Brain pericyte (primary cell): ENCODE data around the gene CAMSAP3.

Experiments
- DNase-seq: peaks from one replicate; pipeline ENCODE4 v3.0.0-alpha.2; 2012; ENCODE audit warnings: low read depth, low spot score

The CAMSAP3 gene, protein sequence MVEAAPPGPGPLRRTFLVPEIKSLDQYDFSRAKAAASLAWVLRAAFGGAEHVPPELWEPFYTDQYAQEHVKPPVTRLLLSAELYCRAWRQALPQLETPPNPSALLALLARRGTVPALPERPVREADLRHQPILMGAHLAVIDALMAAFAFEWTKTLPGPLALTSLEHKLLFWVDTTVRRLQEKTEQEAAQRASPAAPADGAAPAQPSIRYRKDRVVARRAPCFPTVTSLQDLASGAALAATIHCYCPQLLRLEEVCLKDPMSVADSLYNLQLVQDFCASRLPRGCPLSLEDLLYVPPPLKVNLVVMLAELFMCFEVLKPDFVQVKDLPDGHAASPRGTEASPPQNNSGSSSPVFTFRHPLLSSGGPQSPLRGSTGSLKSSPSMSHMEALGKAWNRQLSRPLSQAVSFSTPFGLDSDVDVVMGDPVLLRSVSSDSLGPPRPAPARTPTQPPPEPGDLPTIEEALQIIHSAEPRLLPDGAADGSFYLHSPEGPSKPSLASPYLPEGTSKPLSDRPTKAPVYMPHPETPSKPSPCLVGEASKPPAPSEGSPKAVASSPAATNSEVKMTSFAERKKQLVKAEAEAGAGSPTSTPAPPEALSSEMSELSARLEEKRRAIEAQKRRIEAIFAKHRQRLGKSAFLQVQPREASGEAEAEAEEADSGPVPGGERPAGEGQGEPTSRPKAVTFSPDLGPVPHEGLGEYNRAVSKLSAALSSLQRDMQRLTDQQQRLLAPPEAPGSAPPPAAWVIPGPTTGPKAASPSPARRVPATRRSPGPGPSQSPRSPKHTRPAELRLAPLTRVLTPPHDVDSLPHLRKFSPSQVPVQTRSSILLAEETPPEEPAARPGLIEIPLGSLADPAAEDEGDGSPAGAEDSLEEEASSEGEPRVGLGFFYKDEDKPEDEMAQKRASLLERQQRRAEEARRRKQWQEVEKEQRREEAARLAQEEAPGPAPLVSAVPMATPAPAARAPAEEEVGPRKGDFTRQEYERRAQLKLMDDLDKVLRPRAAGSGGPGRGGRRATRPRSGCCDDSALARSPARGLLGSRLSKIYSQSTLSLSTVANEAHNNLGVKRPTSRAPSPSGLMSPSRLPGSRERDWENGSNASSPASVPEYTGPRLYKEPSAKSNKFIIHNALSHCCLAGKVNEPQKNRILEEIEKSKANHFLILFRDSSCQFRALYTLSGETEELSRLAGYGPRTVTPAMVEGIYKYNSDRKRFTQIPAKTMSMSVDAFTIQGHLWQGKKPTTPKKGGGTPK

DNA sequence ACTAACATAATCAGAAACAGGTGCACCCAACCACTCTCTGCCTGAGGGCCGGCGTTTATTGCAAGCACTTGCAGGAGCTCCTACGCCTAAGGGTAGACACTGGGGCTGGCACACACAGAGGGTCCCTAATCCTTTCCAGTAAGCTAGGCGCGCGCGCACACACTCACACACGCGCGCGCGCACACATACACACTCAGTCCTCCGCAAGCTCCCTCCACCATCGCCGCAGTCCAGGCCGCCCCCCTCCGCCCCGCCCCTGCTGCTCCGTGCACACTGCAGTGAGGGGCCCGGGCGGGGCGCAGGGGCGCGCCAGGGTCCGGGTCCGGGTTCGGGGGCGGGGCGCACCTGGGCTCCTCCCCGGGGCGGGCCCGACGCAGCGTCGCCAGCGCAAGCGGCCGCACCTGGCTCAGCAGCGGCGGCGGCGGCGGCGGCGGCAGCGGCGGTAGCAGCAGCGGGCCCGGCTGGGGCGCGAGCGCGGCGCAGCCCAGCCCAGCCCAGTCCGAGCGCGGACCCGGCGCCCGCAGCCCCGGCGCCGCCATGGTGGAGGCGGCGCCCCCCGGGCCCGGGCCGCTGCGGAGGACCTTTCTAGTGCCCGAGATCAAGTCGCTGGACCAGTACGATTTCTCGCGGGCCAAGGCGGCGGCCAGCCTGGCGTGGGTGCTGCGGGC is at the start of gene CAMSAP3:
CAMSAP3 (plus strand) TSS at position 398 of the 668 bp plus-strand sequence; CDS start at position 538, 140 bp downstream.
- no peak for DNase-seq

DNA sequence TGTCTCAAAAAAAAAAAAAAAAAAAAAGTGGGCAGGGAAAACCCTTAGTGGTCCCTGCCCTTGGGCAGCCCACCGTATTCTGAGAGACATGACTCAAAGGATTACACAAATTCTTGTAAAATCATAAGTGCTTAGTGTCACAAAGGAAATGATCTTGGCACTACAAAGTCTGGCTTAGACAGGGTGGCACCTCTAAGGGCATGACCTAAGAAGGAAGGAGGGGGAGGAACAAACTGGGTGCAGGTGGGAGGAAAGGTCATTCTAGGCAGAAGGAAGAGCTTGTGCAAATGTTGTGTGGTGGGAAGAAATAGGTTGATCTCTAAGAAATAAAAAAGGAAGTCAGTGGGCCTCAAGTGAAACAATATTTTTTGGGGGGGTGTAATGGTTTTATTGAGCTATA is 49.8 kb upstream of the CAMSAP3 start:
- no peak for DNase-seq

DNA sequence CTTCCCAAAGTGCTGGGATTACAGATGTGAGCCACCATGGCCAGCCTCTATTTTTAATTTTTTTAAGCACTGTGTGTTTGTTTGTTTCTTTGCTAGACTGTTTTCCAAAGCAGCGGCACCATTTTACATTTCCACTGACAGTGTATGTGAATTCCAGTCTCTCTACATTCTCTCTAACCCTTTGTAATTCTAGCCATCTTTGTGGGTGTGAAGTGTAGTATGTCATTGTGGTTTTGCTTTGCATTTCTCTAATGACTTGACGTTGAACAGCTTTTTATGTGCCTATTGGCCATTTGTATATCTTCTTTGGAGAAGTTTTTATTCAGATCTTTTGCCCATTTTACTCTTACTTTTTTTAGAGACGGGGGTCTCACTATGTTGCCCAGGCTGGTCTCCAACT is 48.5 kb upstream of the CAMSAP3 start:
- no peak for DNase-seq

DNA sequence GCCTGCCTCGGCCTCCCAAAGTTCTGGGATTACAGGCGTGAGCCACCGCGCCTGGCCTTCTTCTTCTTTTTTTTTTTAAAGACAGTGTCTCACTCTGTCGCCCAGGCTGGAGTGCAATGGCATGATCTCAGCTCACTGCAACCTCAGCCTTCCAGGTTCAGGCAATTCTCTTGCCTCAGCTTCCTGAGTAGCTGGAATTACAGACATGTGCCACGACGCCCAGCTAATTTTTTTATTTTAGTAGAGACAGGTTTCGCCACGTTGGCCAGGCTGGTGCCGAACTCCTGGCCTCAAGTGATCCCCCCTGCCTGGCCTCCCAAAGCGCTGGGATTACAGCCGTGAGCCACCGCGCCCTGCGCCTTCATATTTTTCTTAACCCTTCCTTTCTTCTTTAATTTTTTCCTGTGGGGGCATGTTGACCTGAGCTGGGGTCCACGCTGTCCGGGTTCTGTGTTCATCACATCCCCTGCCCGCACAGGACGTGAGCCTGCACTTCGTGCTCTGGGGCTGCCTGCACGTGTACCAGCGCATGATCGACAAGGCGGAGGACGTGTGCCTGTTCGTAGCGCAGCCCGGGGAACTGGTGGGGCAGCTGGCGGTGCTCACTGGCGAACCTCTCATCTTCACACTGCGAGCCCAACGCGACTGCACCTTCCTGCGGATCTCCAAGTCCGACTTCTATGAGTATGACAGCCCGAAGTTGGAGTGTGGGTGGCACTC is 46.1 kb upstream of the CAMSAP3 start:
- DNase-seq, result no peak

DNA sequence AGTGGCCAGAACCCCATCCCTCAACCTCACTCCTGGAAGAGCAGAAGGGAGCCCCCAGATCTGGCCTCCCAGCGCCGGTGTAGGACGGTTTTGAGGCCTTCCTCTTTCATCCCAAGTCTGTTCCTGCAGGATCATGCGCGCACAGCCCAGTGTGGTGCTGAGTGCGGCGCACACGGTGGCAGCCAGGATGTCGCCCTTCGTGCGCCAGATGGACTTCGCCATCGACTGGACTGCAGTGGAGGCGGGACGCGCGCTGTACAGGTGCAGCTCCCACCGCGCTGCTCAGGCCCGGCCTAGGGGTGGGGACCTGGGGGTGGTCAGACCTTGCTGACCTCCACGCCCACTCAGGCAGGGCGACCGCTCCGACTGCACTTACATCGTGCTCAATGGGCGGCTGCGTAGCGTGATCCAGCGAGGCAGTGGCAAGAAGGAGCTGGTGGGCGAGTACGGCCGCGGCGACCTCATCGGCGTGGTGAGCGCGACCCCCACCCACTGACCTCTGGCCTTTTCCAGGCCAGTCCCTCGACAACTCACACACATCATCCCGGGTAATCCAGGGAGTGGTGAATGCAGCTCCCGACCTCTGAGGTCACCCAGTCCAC is 45.4 kb upstream of the CAMSAP3 start:
- DNase-seq, result no peak

DNA sequence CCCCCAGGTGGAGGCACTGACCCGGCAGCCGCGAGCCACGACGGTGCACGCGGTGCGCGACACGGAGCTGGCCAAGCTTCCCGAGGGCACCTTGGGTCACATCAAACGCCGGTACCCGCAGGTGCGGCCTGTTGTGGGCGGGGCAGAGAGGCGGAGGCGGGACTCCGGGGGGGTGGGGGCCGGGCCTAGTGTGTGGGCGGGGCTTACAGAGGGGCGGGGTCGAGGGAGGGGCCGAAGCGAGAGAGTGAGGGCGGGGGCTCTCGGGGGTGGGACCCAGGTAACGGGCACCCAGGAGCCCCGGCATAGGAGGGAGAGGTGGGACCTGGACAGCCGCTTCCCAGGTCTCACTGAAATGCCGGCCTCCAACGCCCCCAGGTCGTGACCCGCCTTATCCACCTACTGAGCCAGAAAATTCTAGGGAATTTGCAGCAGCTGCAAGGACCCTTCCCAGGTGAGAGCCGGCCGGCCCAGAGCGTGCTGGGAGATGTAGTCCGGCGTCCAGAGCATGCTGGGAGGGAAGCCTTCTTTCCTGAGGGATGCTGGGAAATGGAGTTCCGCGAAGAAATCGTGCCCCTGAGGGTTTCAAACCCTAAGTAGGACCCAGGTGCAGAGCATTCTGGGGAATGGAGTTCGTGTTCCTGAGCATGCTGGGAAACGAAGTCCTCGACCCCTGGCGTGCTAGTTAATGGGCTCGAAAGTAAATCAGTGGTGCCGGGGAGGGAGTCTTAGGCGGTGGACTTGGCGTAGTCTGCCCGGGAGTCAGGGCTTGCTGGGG is 44.5 kb upstream of the CAMSAP3 start:
- DNase-seq, result no peak

DNA sequence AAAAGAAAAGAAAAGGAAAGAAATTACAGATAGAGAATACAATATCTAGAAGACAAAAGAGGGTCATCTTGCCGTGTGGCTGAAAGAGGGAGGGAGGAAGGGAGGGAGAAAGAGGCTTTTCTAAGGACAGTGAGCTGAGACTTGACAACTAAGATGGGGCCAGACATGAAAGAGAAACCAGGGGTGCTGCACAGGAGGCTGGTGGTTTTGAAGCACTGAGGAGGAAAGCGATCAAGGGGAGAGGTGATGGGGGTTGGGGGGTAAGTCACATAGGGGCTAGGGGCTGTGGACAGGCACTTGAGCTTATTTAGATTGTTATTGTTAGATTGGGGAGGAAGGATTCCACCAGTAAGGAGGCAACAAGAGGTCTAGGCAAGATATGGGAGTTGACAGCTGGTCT is 42.9 kb upstream of the CAMSAP3 start:
- no peak for DNase-seq

DNA sequence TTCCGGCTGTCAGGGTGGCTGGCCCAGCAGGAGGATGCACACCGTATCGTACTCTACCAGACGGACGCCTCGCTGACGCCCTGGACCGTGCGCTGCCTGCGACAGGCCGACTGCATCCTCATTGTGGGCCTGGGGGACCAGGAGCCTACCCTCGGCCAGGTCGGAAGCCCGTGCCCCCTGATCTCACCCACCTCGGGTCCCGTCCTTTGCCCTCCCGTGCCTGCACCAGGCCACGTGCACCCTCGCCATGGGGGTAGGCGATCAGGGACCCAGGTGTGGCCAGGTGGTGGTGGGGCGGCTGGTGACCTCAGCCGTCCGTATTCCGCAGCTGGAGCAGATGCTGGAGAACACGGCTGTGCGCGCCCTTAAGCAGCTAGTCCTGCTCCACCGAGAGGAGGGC is 41.1 kb upstream of the CAMSAP3 start:
- no peak for DNase-seq

DNA sequence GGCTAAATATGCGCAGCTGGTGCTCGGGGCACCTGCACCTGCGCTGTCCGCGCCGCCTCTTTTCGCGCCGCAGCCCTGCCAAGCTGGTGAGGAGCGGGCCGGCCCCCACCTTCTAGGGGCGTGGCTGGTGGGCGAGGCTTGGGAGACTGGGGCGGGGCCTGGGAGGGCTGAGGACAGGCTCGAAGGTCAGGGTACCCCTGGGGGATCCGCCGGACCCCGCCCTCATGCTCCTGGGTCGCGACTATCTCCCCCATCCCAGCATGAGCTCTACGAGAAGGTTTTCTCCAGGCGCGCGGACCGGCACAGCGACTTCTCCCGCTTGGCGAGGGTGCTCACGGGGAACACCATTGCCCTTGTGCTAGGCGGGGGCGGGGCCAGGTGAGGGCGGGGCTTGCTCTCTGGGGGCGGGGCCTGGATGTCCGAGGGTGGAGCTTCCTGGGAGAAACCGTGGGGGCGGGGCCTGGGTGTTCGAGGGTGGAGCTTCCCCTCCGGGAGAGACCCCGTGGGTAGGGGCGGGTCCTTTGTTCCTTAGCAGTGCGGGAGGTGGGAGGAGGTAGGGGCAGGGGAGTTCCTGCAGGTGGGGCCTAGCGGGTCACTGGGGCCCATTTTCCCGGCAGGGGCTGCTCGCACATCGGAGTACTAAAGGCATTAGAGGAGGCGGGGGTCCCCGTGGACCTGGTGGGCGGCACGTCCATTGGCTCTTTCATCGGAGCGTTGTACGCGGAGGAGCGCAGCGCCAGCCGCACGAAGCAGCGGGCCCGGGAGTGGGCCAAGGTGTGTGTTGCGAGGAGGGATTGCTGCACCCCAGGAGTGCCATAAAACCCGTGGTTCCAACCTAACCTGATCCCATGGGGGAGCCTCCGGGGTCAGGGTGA is 40.4 kb upstream of the CAMSAP3 start:
- DNase-seq, result no peak

DNA sequence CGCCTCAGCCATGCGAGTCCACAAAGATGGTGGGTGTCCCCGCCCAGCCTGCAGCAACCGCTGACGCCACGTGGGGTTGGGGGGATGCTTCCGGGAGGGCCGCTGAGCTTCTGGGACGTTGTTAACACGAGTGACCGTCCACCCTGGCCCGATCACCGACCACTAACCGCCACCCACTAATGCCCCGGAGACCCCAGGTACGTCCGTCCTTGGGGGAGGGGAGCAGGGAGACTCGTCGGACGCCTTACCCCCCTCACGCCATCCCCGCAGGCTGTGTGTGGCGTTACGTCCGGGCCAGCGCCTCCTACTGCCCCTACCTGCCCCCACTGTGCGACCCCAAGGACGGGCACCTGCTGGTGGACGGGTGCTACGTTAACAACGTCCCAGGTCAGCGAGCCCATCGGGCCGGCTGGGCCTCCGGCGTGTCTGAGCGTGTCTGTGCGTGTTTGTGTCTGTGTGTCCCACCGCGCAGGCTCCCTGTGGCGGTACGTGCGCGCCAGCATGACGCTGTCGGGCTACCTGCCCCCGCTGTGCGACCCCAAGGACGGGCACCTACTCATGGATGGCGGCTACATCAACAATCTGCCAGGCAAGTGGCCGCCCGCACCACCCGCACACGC is 38.9 kb upstream of the CAMSAP3 start:
- no peak for DNase-seq

DNA sequence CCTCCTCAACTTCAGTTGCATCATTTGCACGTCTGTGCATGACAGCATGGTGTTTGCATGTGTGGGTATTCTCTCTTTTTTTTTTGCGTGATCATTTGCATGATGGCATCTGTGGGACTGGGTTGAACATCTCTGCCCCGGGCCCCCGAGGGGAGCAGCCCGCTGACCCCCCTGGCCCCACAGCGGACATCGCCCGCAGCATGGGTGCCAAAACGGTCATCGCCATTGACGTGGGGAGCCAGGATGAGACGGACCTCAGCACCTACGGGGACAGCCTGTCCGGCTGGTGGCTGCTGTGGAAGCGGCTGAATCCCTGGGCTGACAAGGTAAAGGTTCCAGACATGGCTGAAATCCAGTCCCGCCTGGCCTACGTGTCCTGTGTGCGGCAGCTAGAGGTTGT is 37.0 kb upstream of the CAMSAP3 start:
- no peak for DNase-seq

DNA sequence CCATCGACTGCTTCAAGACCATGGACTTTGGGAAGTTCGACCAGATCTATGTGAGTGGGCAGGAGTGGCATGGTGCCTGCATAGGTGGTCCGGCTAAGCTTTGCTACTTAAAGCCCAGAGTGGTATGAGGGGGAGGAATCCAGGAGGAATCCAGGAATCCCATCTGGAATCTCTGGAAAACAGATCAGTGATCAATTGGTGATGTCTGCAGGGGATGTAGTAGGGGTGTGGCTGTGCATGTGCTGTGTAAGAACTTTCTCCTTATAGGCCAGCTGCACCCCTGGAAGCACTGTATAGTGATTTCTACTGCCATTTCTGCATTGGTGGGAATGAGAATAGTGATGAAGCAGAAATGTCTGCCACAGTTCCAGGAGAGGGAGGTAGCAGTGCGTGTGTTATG is 36.6 kb upstream of the CAMSAP3 start:
- no peak for DNase-seq

DNA sequence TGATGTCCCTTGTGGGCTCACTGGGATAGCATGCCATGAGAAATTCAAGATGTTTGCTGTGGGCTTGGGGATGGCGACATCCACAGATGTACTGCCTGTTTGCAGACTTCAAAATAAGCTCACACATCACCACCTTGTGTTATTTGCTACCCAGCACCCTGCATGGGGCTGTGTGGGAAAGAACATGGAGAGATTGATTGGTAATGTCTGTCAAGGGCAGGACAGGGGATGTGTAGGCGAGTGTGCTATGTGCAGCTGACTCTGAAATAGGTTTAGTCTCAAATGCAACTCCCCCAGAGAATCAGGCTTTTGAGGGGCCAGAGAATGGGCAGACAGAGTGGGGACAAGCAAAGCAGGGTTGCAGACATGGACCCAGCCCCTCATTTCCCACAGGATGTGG is 35.4 kb upstream of the CAMSAP3 start:
- DNase-seq, result no peak

DNA sequence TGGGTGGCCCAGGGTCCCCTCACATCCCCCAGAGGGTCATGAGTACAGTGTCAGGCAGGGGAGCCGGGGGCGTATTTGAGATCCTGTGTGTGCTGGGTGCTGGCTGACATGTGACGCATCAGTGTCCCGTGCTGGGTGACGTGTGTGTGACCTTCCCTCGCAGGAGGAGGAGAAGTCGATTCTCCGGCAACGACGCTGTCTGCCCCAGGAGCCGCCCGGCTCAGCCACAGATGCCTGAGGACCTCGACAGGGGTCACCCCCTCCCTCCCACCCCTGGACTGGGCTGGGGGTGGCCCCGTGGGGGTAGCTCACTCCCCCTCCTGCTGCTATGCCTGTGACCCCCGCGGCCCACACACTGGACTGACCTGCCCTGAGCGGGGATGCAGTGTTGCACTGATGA is 34.3 kb upstream of the CAMSAP3 start:
- no peak for DNase-seq

DNA sequence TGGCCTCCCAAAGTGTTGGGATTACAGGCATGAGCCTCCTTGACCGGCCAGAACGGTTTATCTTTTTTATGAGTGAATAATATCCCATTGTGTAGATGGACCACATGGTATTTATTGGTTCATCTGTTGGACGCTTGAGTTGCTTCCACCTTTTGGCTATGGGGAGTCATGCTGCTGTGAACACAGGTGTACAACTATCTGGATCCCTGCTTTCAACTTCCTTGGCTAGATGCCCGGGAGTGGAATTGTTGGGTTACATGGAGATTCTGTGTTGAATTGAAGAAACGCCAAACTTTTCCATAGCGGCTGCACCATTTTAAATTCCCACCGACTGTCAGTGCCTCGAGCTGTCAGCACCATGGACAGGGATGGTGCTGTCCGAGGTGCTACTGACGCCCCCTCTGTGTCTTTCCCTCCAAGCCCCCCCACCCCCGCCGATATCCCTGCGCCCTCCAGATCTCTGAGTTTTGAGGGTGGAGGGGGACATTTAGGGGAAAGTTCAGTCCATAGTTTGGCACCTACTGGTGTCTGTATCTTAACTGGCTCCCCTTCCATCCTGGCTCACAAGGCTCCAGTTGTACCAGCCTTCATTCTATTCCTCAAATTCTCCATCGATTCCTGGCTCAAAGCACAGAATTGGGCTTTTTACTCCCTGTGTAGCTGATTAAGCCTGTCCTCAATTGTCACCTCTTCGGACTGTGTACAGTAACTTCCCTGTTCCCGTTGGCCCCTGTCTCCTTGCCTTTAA is 32.8 kb upstream of the CAMSAP3 start:
- DNase-seq, result no peak

DNA sequence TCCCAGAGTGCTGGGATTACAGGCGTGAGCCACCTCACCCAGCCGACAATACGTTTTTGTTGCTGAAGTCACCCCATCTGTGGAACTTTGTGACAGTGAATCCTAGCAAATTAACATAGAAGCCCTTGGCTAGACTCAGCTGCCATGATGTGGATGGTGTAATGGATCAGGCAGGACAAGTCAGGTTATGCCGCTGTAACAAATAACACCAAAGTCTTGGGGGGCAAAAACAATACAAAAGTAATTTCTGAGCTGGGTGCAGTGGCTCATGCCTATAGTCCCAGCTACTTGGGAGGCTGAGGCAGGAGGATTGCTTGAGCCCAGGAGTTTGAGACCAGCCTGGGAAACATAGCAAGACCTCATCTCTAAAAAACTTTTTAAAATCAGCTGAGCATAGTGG is 30.8 kb upstream of the CAMSAP3 start:
- no peak for DNase-seq

DNA sequence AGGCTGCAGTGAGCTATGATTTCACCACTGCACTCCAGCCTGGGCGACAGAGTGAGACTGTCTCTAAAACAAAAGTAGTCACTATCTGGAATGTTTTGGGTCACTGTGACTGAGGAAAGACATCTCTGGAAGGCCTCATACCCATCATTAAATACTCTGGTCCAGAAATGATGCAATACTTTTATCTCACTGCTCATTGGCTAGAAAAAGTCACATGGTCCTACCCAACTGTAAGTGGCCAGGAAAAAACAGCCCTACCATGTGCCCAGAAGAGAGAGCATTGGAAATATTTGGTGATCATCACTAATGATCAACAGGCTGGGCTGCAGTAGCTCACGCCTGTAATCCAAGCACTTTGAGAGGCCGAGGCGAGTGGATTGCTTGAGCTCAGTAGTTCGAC is 30.3 kb upstream of the CAMSAP3 start:
- DNase-seq, result no peak

DNA sequence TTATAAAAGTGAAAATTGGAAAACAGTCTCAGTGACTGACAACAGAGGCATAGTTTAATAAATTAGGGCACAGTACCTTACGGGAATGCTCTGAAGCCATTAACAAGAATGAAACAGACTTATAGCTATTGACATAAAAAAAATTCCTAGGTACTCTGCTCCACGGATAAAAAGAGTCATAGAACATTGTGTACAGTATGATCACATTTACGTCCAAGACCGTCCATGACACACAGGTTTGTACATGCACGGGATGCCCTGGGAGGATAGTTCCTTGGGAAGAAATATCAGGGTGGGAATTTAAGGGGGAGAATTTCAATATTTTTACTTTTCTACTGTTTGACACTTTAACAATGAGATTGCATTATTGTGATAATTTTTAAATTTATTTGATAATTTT is 24.9 kb upstream of the CAMSAP3 start:
- no peak for DNase-seq
